Endodermal cell (in vitro differentiated cells): ENCODE measurements around the gene HOXA11. TPM values are rescaled to one million over a fixed set of nuclear protein-coding genes. Genes with fewer than 3 reads are reported as not detected.
A peak's percentile ranks its signal among the peaks of the same experiment; 100 is the strongest.

Experiments
- DNase-seq: peaks from one replicate; pipeline ENCODE4 v3.0.0-alpha.2; 2017
- H3K27ac ChIP-seq: 2 replicates; pipeline ENCODE4 v1.5.1; 2013; ENCODE audit warnings: mild to moderate bottlenecking, low read depth, low read length, moderate library complexity
- H3K27me3 ChIP-seq: 2 replicates; pipeline ENCODE4 v1.6.1; 2013; ENCODE audit warnings: mild to moderate bottlenecking, low read length, moderate library complexity; ENCODE audit not compliant: insufficient read depth, control insufficient read depth, poor library complexity, severe bottlenecking
- H3K36me3 ChIP-seq: 2 replicates; pipeline ENCODE4 v1.7.0; 2013; ENCODE audit warnings: mild to moderate bottlenecking, low read length, moderate library complexity; ENCODE audit not compliant: control insufficient read depth, insufficient read depth
- H3K4me1 ChIP-seq: one replicate; pipeline ENCODE4 v1.7.0; 2013; ENCODE audit warnings: low read length; ENCODE audit not compliant: control insufficient read depth, insufficient read depth
- H3K4me3 ChIP-seq: 2 replicates; pipeline ENCODE4 v1.5.1; 2013; ENCODE audit warnings: mild to moderate bottlenecking, low read length, moderate library complexity
- H3K9ac ChIP-seq: 2 replicates; pipeline ENCODE4 v1.6.1; 2013; ENCODE audit warnings: mild to moderate bottlenecking, low read length, moderate library complexity; ENCODE audit not compliant: poor library complexity, severe bottlenecking; ENCODE audit errors: extremely low read depth
- H3K9me3 ChIP-seq: 2 replicates; pipeline ENCODE4 v1.6.1; 2013; ENCODE audit warnings: mild to moderate bottlenecking, low read length, moderate library complexity; ENCODE audit not compliant: control insufficient read depth
- H3K27ac Mint-ChIP-seq: 2 replicates; pipeline ENCODE4 v1.8.0; 2020; ENCODE audit warnings: mixed read lengths
- H3K27me3 Mint-ChIP-seq: 2 replicates; pipeline ENCODE4 v1.8.0; 2021; ENCODE audit warnings: mild to moderate bottlenecking, mixed read lengths; ENCODE audit not compliant: insufficient read depth
- H3K36me3 Mint-ChIP-seq: 2 replicates; pipeline ENCODE4 v1.8.0; 2020; ENCODE audit warnings: low read depth, mixed read lengths
- H3K4me1 Mint-ChIP-seq: 2 replicates; pipeline ENCODE4 v1.8.0; 2020; ENCODE audit warnings: mixed read lengths
- H3K4me3 Mint-ChIP-seq: 2 replicates; pipeline ENCODE4 v1.8.0; 2020; ENCODE audit warnings: mild to moderate bottlenecking, moderate library complexity, mixed read lengths
- H3K9me3 Mint-ChIP-seq: 2 replicates; pipeline ENCODE4 v1.8.0; 2020; ENCODE audit warnings: mild to moderate bottlenecking, mixed read lengths
- WGBS, 2 experiments: methylation state at CpG; one replicate each; pipeline versions ENCODE4 v1.1.5 to v1.1.7; 2013; ENCODE audit warnings: missing lambda C conversion rate in 2 of 2, mixed read lengths in 1 of 2; ENCODE audit not compliant: insufficient coverage in 1 of 2, insufficient read length in 1 of 2; 5-methylcytosine and 5-hydroxymethylcytosine counted together
- total RNA-seq, 2 donors: library from RNA; stranded (reverse); fragmentation: NEBNext Ultra II Directional in 1 of 2; extraction: Animal tissue kit (Norgen Biotek cat#: 25700) in 1 of 2; gene quantifications; 2 replicates in 1 of 2; 3 replicates in 1 of 2; pipeline ENCODE4 v1.2.1, GENCODE V29; 2021
- TF ChIP-seq, protein P1 (sequence below): fragments of 200-600 bp; sonication (generic); conservative IDR thresholded peaks from 2 replicates; pipeline ENCODE4 v1.5.0; 2021; ENCODE audit warnings: antibody characterized with exemption, mild to moderate bottlenecking

HOXA11 gene
- total RNA-seq, 2 donors from 2014 or later = not detected

DNA sequence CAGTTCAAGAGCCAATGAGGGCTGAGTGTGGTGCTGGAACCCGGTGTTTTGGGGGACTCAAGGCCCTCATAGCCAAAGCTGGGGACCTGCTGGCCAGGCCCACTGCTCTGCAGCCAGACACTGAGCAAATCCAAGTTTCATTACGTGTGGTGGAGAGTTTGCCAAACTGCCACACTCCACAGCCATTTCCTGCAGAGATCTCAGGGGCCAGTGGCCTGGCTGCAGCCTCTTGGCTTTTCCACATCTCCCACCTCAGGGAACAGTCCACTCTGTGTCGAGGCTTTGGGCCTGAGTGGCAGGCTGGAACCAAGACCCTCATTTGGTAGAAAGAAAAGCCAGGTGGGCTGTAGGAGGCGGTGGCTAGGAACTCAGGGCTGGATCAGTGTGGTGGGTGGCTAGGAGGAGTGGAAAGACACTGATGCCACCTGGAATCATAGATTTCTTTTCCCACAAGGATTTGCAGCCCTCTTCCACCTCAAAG, 3.2 kb downstream of the HOXA11 start:
- no peaks in the 10 kb centered on the region for H3K36me3 ChIP-seq
- H3K9ac ChIP-seq = no peak overlapping the region
- H3K4me1 ChIP-seq = peaks cover 6% of the 10 kb centered on the region
- H3K4me3 ChIP-seq = no peak overlapping the region
- Mint-ChIP-seq H3K4me1 (peaks cover 19% of the 10 kb centered on the region), H3K36me3 (no peaks in the 10 kb centered on the region), H3K4me3 (no peak overlapping the region), H3K9me3 (peaks cover 4% of the 10 kb centered on the region), H3K27ac (no peak overlapping the region), H3K27me3 (peaks cover 100% of the 10 kb centered on the region)
- no peaks in the 10 kb centered on the region for H3K9me3 ChIP-seq
- TF ChIP-seq, protein P1, sequence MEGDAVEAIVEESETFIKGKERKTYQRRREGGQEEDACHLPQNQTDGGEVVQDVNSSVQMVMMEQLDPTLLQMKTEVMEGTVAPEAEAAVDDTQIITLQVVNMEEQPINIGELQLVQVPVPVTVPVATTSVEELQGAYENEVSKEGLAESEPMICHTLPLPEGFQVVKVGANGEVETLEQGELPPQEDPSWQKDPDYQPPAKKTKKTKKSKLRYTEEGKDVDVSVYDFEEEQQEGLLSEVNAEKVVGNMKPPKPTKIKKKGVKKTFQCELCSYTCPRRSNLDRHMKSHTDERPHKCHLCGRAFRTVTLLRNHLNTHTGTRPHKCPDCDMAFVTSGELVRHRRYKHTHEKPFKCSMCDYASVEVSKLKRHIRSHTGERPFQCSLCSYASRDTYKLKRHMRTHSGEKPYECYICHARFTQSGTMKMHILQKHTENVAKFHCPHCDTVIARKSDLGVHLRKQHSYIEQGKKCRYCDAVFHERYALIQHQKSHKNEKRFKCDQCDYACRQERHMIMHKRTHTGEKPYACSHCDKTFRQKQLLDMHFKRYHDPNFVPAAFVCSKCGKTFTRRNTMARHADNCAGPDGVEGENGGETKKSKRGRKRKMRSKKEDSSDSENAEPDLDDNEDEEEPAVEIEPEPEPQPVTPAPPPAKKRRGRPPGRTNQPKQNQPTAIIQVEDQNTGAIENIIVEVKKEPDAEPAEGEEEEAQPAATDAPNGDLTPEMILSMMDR = no peak
- H3K27ac ChIP-seq = no peak overlapping the region
- 40 to 47% methylated on average over 2 to 4 of the region's 4 CpGs for WGBS, 2 experiments
- peaks cover 100% of the 10 kb centered on the region for H3K27me3 ChIP-seq
- DNase-seq = peak; percentile 35

DNA sequence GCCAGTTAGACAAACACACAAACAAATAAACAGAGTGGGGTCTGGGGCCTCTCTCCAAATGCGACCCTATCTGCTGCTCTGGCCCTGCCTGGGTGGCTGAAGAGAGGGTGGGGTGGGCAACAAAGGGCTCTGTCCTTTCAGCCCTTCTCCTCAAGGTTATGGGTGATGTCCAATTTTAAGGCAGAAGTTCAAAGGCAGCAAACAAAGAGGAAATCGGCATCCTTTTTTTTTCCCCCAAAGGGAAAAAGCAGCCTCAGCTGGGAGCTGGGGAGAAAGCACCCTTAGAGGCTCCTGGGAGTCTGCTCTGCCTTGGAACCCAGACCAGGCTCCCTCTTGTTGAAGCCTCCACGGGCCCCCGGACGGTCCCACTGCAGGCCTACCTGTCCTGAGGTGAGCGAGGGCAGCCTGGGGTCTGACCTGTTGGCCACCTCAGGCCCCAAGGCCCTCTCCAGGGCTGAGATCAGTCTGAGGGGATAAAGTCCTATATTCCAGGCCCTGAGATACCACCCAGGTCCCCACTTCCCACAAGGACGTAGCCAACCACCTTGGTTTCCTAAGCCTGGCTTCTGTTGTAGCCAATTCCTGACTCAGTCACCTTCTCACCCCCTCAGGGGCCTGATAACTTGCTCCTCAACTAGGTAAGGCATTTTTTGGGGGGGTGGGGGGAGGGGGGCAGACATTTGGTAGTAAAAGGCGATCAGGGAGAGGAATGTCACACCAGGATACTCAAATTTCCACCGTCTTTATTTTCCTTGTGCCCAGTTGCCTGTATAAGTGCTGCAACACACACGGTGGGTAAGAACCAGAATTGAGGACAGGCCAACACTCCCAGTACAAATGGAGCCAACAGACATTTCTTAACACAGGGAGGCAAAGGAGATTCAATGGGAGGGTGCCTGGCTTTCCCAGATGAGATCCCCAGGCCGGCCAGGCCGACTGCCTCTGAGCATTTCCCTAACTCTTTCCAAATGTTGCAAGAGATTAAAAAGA, 4.3 kb downstream of the HOXA11 start:
- Mint-ChIP-seq H3K9me3 (peaks cover 4% of the 10 kb centered on the region), H3K27ac (no peak overlapping the region), H3K4me3 (no peak overlapping the region), H3K27me3 (peaks cover 100% of the 10 kb centered on the region), H3K4me1 (peaks cover 15% of the 10 kb centered on the region), H3K36me3 (no peaks in the 10 kb centered on the region)
- peaks cover 5% of the 10 kb centered on the region for H3K9me3 ChIP-seq
- H3K9ac ChIP-seq = no peak overlapping the region
- peaks cover 100% of the 10 kb centered on the region for H3K27me3 ChIP-seq
- H3K27ac ChIP-seq = no peak overlapping the region
- 47 to 66% methylated on average over 7 to 12 of the region's 12 CpGs for WGBS, 2 experiments
- H3K36me3 ChIP-seq = no peaks in the 10 kb centered on the region
- peaks cover 6% of the 10 kb centered on the region for H3K4me1 ChIP-seq
- peak; percentile 41 for DNase-seq
- no peak overlapping the region for H3K4me3 ChIP-seq
- TF ChIP-seq, protein P1 = no peak

DNA sequence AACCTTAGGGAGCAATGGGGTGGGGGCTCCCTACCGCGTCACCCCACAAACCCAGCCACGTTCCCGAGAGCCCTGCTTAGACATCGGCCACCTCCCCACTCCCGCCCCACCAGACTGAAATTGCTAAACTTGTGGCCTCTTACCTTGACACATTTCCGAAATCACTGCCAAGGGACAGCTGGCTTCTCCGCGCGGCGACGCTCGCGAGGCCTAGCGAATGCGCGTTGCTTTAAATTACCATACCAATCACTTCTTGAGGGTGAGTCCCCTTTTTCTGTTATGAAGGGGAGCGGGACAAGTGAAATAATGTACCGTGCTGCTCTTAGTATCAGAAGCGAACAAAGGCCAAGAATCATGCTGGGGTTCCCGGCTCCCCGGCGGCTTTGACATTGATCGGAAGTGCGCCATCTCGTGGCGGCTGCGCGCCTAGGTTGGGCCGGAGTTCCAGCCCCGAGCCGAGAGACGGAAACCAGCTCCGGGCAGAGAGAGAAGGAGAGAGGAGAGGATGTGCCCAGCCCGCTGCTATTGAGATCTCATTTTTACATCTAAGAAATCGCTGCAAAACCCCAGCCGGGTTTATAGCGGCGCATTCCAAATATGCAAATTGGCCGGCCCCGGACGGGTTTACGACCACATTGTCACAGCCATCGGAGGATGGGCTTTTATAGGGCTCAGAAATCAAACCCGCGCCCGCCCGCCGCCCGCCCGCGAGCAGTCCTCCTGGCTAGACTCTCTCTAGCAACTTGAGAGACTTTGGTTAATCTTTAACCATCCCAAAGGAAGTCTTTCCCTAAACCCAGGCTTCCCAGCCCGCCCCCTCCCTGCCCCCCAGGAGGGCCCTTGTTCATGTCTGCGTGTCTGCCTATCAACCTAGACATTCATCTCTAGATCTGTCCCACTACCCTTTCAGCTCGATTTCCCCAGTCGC, 5.3 kb downstream of the HOXA11 start:
- H3K36me3 ChIP-seq = no peaks in the 10 kb centered on the region
- DNase-seq = peak; percentile 93
- WGBS, 2 experiments = 5% methylated on average over 23 to 56 of the region's 56 CpGs
- H3K9ac ChIP-seq = no peak overlapping the region
- H3K9me3 ChIP-seq = peaks cover 11% of the 10 kb centered on the region
- H3K4me3 ChIP-seq = peak overlapping the region; percentile 50
- Mint-ChIP-seq H3K9me3 (peaks cover 6% of the 10 kb centered on the region), H3K4me3 (peak overlapping the region; percentile 15), H3K36me3 (no peaks in the 10 kb centered on the region), H3K27me3 (peaks cover 100% of the 10 kb centered on the region), H3K4me1 (peaks cover 12% of the 10 kb centered on the region), H3K27ac (no peak overlapping the region)
- TF ChIP-seq, protein P1 = peak; percentile 96
- peaks cover 100% of the 10 kb centered on the region for H3K27me3 ChIP-seq
- H3K4me1 ChIP-seq = peaks cover 6% of the 10 kb centered on the region
- peak overlapping the region; percentile 19 for H3K27ac ChIP-seq
